DMS79 (cell line): ENCODE measurements around the gene SCFD2.

Experiments used
- DNase-seq: peaks from one replicate; lab custom pipeline; 2025; lab: John Stamatoyannopoulos, UW

The SCFD2 gene

GRCh38 chr4:52917817-52918216 is 448.0 kb downstream of the SCFD2 start:
- DNase-seq, result no peak

GRCh38 chr4:52915730-52916300 is 450.0 kb downstream of the SCFD2 start:
- no peak for DNase-seq

GRCh38 chr4:52915191-52915590 is 450.7 kb downstream of the SCFD2 start:
- no peak for DNase-seq

GRCh38 chr4:52914051-52914605 is 451.7 kb downstream of the SCFD2 start:
- no peak for DNase-seq

GRCh38 chr4:52912608-52913007 is 453.3 kb downstream of the SCFD2 start:
- no peak for DNase-seq

GRCh38 chr4:52911684-52912294 is 454.1 kb downstream of the SCFD2 start:
- DNase-seq, result peak; percentile 20

- DNase-seq, result no peak
Observed at GRCh38 chr4:52910115-52910514, 455.7 kb downstream of the SCFD2 start.

- DNase-seq, result no peak
Observed at GRCh38 chr4:52907510-52907909, 458.4 kb downstream of the SCFD2 start.

- DNase-seq, result no peak
Observed at GRCh38 chr4:52904421-52904820, 461.4 kb downstream of the SCFD2 start.

GRCh38 chr4:52903273-52903672 is 462.6 kb downstream of the SCFD2 start:
- no peak for DNase-seq

GRCh38 chr4:52894443-52894842 is 471.4 kb downstream of the SCFD2 start:
- DNase-seq, result no peak

- no peak for DNase-seq
Observed at GRCh38 chr4:52892880-52893279, 473.0 kb downstream of the SCFD2 start.

- no peak for DNase-seq
Observed at GRCh38 chr4:52891743-52892142, 474.1 kb downstream of the SCFD2 start.

- DNase-seq, result no peak
Observed at GRCh38 chr4:52890521-52890791, 475.4 kb downstream of the SCFD2 start.

GRCh38 chr4:52889778-52890520 is 475.9 kb downstream of the SCFD2 start:
- no peak for DNase-seq

GRCh38 chr4:52889354-52889753 is 476.5 kb downstream of the SCFD2 start:
- peak; percentile 40 for DNase-seq

- DNase-seq, result no peak
Observed at GRCh38 chr4:52884994-52885393, 480.9 kb downstream of the SCFD2 start.

- DNase-seq, result no peak
Observed at GRCh38 chr4:52883707-52884669, 481.9 kb downstream of the SCFD2 start.

- no peak for DNase-seq
Observed at GRCh38 chr4:52883183-52883621, 482.7 kb downstream of the SCFD2 start.

- no peak for DNase-seq
Observed at GRCh38 chr4:52880994-52881393, 484.9 kb downstream of the SCFD2 start.

GRCh38 chr4:52879471-52879870 is 486.4 kb downstream of the SCFD2 start:
- no peak for DNase-seq

GRCh38 chr4:52877694-52878093 is 488.2 kb downstream of the SCFD2 start:
- DNase-seq, result no peak
